ENCODE measurements around the gene DPYSL4.

- TF ChIP-seq CTCF (IDR thresholded peaks at IDR 0.05), result no peak; the same call in 1 of the 2 replicates
- no peak for TF ChIP-seq POLR2AphosphoS5 (IDR thresholded peaks at IDR 0.05; ENCODE audit: low read depth, low read length)
- no peak for TF ChIP-seq REST (IDR thresholded peaks at IDR 0.05; ENCODE audit: insufficient read depth in 1 of 2, low read depth in 2 of 2, low read length in 1 of 2)
Observed at GRCh38 chr10:132204781-132205473, 18.2 kb downstream of the DPYSL4 start.

Data from Panc1 (cell line).